Common myeloid progenitor, CD34-positive (primary cell): ENCODE measurements around the gene CARMIL1.

Experiments
- CTCF ChIA-PET: fragments of 350-600 bp; sonication (Branson Sonifier 250); formaldehyde crosslinking; loops from one replicate; lab custom pipeline; 2021; ENCODE audit warnings: antibody characterized with exemption; lab: Charles Lee
- POLR2A ChIA-PET: fragments of 350-600 bp; sonication (Branson Sonifier 250); formaldehyde crosslinking; loops from one replicate; lab custom pipeline; 2021; ENCODE audit warnings: antibody characterized with exemption; lab: Charles Lee
- DNase-seq, 3 donors: peaks; one replicate each; pipeline versions ENCODE4 v3.0.0 to v3.0.0-alpha.2; 2013
- H3K27ac ChIP-seq, 2 experiments: 1 replicate in 1 of 2; 2 replicates in 1 of 2; pipeline ENCODE4 v1.7.0; 2013; ENCODE audit warnings: inconsistent platforms in 2 of 2, low read length in 2 of 2, mild to moderate bottlenecking in 2 of 2, low read depth in 1 of 2, moderate library complexity in 1 of 2; ENCODE audit not compliant: severe bottlenecking in 2 of 2, insufficient read depth in 1 of 2, poor library complexity in 1 of 2
- H3K27me3 ChIP-seq, 5 experiments: replicated peaks in 2 of 5; 1 replicate in 3 of 5; 2 replicates in 2 of 5; pipeline versions ENCODE4 v1.6.1 to v1.7.0; 2013; ENCODE audit warnings: low read length in 4 of 5, mild to moderate bottlenecking in 2 of 5, moderate library complexity in 2 of 5, inconsistent platforms in 1 of 5; ENCODE audit not compliant: insufficient read depth in 5 of 5, control insufficient read depth in 4 of 5
- H3K36me3 ChIP-seq, 4 experiments: 1 replicate in 2 of 4; 2 replicates in 2 of 4; pipeline versions ENCODE4 v1.6.1 to v1.7.0; 2013; ENCODE audit warnings: low read length in 3 of 4, control low read depth in 1 of 4, mild to moderate bottlenecking in 1 of 4; ENCODE audit not compliant: control insufficient read depth in 4 of 4, insufficient read depth in 4 of 4
- H3K4me1 ChIP-seq, 4 experiments: 1 replicate in 3 of 4; 2 replicates in 1 of 4; pipeline versions ENCODE4 v1.6.1 to v1.7.1; 2013; ENCODE audit warnings: low read length in 3 of 4, mild to moderate bottlenecking in 3 of 4, control low read depth in 1 of 4, inconsistent platforms in 1 of 4, moderate library complexity in 1 of 4; ENCODE audit not compliant: control insufficient read depth in 4 of 4, insufficient read depth in 4 of 4; ENCODE audit errors: control extremely low read depth in 1 of 4
- H3K4me3 ChIP-seq, 7 experiments: 1 replicate in 4 of 7; 2 replicates in 3 of 7; pipeline versions ENCODE4 v1.5.1 to v1.7.0; 2013; ENCODE audit warnings: mild to moderate bottlenecking in 7 of 7, low read length in 6 of 7, moderate library complexity in 6 of 7, inconsistent platforms in 2 of 7, low read depth in 2 of 7, control low read depth in 1 of 7; ENCODE audit not compliant: insufficient read depth in 4 of 7, control insufficient read depth in 1 of 7; ENCODE audit errors: extremely low read depth in 1 of 7
- H3K9me3 ChIP-seq, 5 experiments: 1 replicate in 4 of 5; 2 replicates in 1 of 5; pipeline versions ENCODE4 v1.6.1 to v1.7.1; 2013; ENCODE audit warnings: low read length in 4 of 5, mild to moderate bottlenecking in 2 of 5, inconsistent platforms in 1 of 5, low read depth in 1 of 5, moderate library complexity in 1 of 5; ENCODE audit not compliant: control insufficient read depth in 4 of 5, insufficient read depth in 2 of 5; ENCODE audit errors: control extremely low read depth in 1 of 5
- WGBS: methylation state at CpG from one replicate; pipeline ENCODE4 v1.1.5; 2013; ENCODE audit not compliant: insufficient coverage; 5-methylcytosine and 5-hydroxymethylcytosine counted together

CARMIL1 gene

GRCh38 chr6:25465941-25466340 is 186.8 kb downstream of the CARMIL1 start:
- H3K4me3 ChIP-seq, result no peak overlapping the region
- POLR2A ChIA-PET, result no interaction called here
- no peaks in the 10 kb centered on the region for H3K9me3 ChIP-seq
- H3K27me3 ChIP-seq, result no peaks in the 10 kb centered on the region
- 100% methylated on average over 1 of the region's 2 CpGs for WGBS
- H3K27ac ChIP-seq, result no peak overlapping the region
- CTCF ChIA-PET, result interaction anchor here (0.6 to 1.0 kb wide), 2 partner anchors 188 to 200 kb away, joined by 3 read pairs; no protein-coding TSS in a partner anchor
- H3K4me1 ChIP-seq, result peaks cover 0 to 6% (median under 1%) of the 10 kb centered on the region in 4 experiments
- DNase-seq, result no peak
- H3K36me3 ChIP-seq, result no peaks in the 10 kb centered on the region

GRCh38 chr6:25468881-25469280 is 189.7 kb downstream of the CARMIL1 start:
- ChIA-PET POLR2A (no interaction called here), CTCF (interaction anchor here (1.2 to 2.1 kb wide), 2 partner anchors 30 to 41 kb away, joined by 4 to 5 read pairs; no protein-coding TSS in a partner anchor)
- Histone ChIP-seq H3K27me3 (no peaks in the 10 kb centered on the region), H3K36me3 (peaks cover 0 to 4% (median 0%) of the 10 kb centered on the region in 4 experiments), H3K27ac (no peak overlapping the region), H3K4me1 (peaks cover 0 to 2% (median under 1%) of the 10 kb centered on the region in 4 experiments), H3K9me3 (no peaks in the 10 kb centered on the region), H3K4me3 (no peak overlapping the region)
- no peak for DNase-seq
- no CpG with 5 or more reads among the region's 2 CpGs for WGBS

- peaks cover 0 to 4% (median 0%) of the 10 kb centered on the region in 4 experiments for H3K36me3 ChIP-seq
- peaks cover 0 to 2% (median under 1%) of the 10 kb centered on the region in 4 experiments for H3K4me1 ChIP-seq
- H3K27me3 ChIP-seq, result no peaks in the 10 kb centered on the region
- ChIA-PET CTCF (interaction anchor here (0.8 to 2.1 kb wide), 3 partner anchors 9 to 42 kb away, joined by 3 to 4 read pairs (median 3); no protein-coding TSS in a partner anchor), POLR2A (no interaction called here)
- no peak overlapping the region for H3K27ac ChIP-seq
- DNase-seq, result no peak
- no peaks in the 10 kb centered on the region for H3K9me3 ChIP-seq
- no peak overlapping the region for H3K4me3 ChIP-seq
These were observed 190.7 kb downstream of the CARMIL1 start for GRCh38 chr6:25469797-25470388.

GRCh38 chr6:25472306-25472705 is 193.1 kb downstream of the CARMIL1 start:
- POLR2A ChIA-PET, result no interaction called here

GRCh38 chr6:25472906-25473305 is 193.7 kb downstream of the CARMIL1 start:
- H3K27me3 ChIP-seq, result no peaks in the 10 kb centered on the region
- peaks cover 0 to 6% (median 0%) of the 10 kb centered on the region in 4 experiments for H3K36me3 ChIP-seq
- DNase-seq, result no peak
- H3K9me3 ChIP-seq, result no peaks in the 10 kb centered on the region
- ChIA-PET POLR2A (no interaction called here), CTCF (interaction anchor here (0.6 to 1.5 kb wide), 7 partner anchors 16 to 198 kb away, joined by 3 to 4 read pairs (median 3); no protein-coding TSS in a partner anchor)
- H3K27ac ChIP-seq, result no peak overlapping the region
- WGBS, result 100% methylated on average over 1 of the region's 3 CpGs
- no peaks in the 10 kb centered on the region for H3K4me1 ChIP-seq
- no peak overlapping the region for H3K4me3 ChIP-seq

More at GRCh38 chr6:25472306-25472705, 193.1 kb downstream of the CARMIL1 start:
- H3K9me3 ChIP-seq, result no peaks in the 10 kb centered on the region
- CTCF ChIA-PET, result interaction anchor here (0.6 to 1.5 kb wide), 6 partner anchors 16 to 197 kb away, joined by 3 to 4 read pairs (median 3); no protein-coding TSS in a partner anchor
- H3K27me3 ChIP-seq, result no peaks in the 10 kb centered on the region
- no peak overlapping the region for H3K27ac ChIP-seq
- no peak overlapping the region for H3K4me3 ChIP-seq
- no CpG with 5 or more reads among the region's 3 CpGs for WGBS
- peak in 2 of 3 donors; percentile 41 to 48 for DNase-seq
- peaks cover 0 to 2% (median under 1%) of the 10 kb centered on the region in 4 experiments for H3K4me1 ChIP-seq
- H3K36me3 ChIP-seq, result peaks cover 0 to 6% (median 0%) of the 10 kb centered on the region in 4 experiments

GRCh38 chr6:25473447-25473846 is 194.3 kb downstream of the CARMIL1 start:
- DNase-seq, result no peak
- Histone ChIP-seq H3K27me3 (no peaks in the 10 kb centered on the region), H3K36me3 (peaks cover 0 to 6% (median 0%) of the 10 kb centered on the region in 4 experiments), H3K4me1 (no peaks in the 10 kb centered on the region), H3K27ac (no peak overlapping the region), H3K4me3 (no peak overlapping the region), H3K9me3 (no peaks in the 10 kb centered on the region)
- POLR2A ChIA-PET, result no interaction called here
- CTCF ChIA-PET, result interaction anchor here (0.9 to 1.5 kb wide), 3 partner anchors 60 to 198 kb away, joined by 3 to 4 read pairs (median 3); no protein-coding TSS in a partner anchor
- no CpG with 5 or more reads among the region's 3 CpGs for WGBS

DNA sequence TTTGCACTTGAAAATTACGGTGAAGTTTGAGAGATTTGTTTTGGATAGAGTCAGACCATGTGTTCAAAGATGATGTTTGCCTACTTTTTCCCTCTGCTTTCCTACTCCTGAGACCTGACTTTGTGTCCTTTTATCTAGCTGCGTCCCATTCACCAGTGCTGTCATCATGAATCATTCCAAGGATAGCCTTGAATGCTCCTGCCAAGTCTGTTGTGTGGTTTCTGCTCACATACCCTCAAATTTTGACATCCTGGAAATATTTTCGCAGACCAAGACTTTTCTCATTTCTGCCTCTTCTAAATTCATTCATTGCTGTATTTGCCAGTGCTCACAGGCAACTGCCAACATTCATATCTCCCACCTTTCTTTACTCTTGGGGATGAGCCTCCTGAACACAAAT is 197.0 kb downstream of the CARMIL1 start:
- 69% methylated on average over 1 of the region's 3 CpGs for WGBS
- H3K9me3 ChIP-seq, result no peaks in the 10 kb centered on the region
- no peaks in the 10 kb centered on the region for H3K4me1 ChIP-seq
- no peak overlapping the region for H3K27ac ChIP-seq
- ChIA-PET CTCF (interaction anchor here (1.3 to 3.4 kb wide), 2 partner anchors 11 to 14 kb away, joined by 3 to 9 read pairs; no protein-coding TSS in a partner anchor), POLR2A (no interaction called here)
- H3K27me3 ChIP-seq, result no peaks in the 10 kb centered on the region
- H3K36me3 ChIP-seq, result peaks cover 0 to 6% (median 0%) of the 10 kb centered on the region in 4 experiments
- H3K4me3 ChIP-seq, result no peak overlapping the region
- no peak for DNase-seq
